IPS-NIHi7 (cell line): ENCODE data around the gene ARL6IP1.
A peak's percentile ranks its signal among the peaks of the same experiment; 100 is the strongest.
"Not testable (repeated sequence)": the region's sequence is repeated elsewhere in the genome, so short reads cannot be mapped to it uniquely, and the experiment has no call there.

Experiments
- DNase-seq: peaks from one replicate; pipeline ENCODE4 v3.0.0; 2012; ENCODE audit warnings: mixed read lengths; ENCODE audit errors: extremely low spot score

The ARL6IP1 gene

GRCh38 chr16:18799500-18799899 is 1.8 kb downstream of the ARL6IP1 start:
- no peak for DNase-seq

DNA sequence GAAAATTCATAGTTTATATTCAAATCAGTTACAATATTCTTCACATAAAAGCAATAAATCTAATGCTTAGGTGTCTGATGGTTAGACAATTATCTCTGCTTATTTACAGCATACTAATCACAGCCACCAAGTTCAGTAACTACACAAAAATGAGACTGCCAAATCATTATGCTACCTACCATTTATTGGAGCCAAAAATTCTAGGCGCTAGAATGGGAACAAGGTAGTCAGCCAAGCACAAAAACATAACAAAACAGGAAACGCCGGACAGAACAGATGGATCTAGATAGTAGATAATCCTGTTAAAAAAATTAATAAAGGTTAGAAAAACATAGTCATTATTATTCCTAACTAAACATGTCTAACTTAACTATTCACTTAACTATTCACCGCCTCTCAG is 3.6 kb downstream of the ARL6IP1 start:
- DNase-seq: no peak

- no peak for DNase-seq
These were observed 5.0 kb downstream of the ARL6IP1 start for GRCh38 chr16:18796377-18796776.

GRCh38 chr16:18792836-18793433 is 8.4 kb downstream of the ARL6IP1 start:
- no peak for DNase-seq

- peak; percentile 97 for DNase-seq
These were observed 11.3 kb downstream of the ARL6IP1 start, which contains the start of gene RPS15A for GRCh38 chr16:18789850-18790706. RPS15A (minus strand) TSS chr16:18790334; CDS start chr16:18789113, 1,221 bp downstream.

DNA sequence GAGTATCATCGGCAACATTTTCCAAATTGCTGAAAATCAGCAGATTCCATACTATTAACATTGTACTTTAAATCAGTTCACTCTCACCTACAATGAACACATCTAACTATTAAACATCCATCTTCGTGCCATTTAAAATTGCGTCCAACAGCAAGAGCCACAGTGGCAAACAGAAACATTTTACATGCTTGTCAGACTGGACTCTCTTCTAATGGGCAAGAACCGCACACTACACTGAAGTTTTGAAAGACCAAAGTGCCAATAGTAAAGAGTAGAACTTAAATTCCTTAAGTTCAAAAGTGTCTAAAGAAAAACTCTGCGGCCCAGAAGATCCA is 11.9 kb downstream of the ARL6IP1 start:
- DNase-seq: no peak

DNA sequence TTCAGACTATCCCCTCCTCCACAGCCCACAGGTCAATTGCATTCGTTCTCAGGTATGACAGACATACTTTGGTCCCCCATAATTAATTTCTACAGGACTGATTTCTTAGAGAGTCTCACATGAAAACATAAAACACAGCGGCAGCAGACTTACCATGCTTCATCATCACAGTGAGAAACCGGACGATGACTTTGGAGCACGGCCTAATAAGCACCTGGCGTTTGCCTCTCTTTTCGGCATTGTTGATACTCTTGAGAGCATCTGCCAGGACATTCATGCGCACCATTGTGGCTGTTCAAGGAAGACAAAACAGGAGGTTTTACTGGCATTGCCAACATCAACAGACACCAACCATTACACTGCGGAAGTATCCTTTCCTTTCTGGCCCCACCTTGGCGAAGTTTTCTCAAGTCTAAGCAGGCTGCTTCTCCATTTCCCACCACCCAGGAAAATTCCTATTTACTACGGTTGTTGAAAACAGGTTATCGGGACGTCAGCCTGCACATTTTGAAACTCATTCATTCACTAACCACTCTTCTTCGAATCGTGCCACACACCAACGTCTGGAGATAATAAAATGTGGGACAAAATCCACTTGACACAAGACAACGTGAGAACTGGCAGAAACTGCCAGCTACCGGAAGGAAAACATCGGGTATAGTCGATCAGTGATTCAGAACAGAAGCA is 12.4 kb downstream of the ARL6IP1 start:
- DNase-seq: no peak

DNA sequence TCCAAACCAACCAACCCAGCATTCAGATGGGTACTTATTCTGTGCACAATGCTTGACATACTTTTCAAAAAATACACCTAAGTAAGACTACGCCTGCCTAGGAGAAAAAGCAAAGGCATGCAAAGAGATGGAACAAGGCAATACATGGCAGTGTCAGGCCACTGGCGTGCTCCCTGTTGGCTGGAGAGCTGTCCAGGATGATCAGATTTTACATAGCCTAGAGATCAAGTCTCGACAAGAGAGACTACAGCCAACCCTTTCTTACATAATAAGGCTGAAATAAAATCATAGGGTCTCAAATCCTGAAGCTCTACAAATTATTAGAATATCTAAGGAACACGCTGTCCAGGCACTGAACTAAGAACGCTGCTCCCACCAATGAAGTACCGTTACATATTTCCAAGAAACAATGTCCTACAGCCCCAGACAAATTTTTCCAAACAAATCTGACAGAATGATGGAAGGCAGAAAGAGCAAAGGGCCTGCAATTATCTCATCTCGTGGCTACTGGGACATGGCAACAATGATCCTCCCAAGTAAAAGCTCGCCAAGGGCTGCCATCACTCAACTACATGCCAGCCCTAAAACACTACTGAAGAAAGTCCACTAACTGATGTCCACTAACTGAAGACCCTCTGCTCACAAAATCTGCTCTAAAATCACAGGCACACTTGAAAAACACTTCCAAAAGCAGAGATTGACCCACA is 16.3 kb downstream of the ARL6IP1 start:
- DNase-seq: no peak

GRCh38 chr16:18783430-18784341 is 17.7 kb downstream of the ARL6IP1 start:
- no peak for DNase-seq

- no peak for DNase-seq
These were observed 18.5 kb downstream of the ARL6IP1 start for GRCh38 chr16:18782697-18783429.

GRCh38 chr16:18781232-18781631 is 20.1 kb downstream of the ARL6IP1 start:
- not testable (repeated sequence) for DNase-seq

GRCh38 chr16:18780460-18781026 is 20.8 kb downstream of the ARL6IP1 start:
- not testable (repeated sequence) for DNase-seq

- not testable (repeated sequence) for DNase-seq
These were observed 23.7 kb downstream of the ARL6IP1 start for GRCh38 chr16:18777664-18778063.

DNA sequence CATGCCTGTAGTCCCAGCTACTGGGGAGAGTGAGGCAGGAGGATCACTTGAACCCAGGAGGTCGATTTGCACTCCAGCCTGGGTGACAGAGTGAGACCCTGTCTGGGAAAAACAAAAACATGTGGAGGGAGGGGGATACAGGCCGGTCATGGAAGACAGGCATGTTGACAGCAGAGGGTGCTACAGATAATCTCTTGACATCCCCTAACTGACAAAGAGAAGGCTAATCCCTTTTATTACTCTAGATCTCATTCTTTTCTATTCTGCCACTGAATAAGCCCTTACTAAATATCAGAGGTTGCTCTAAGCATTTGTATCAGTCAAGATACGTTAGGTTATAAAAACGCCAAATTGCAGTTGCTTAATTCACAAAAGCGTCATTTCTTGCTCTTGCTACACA is 25.0 kb downstream of the ARL6IP1 start:
- DNase-seq: not testable (repeated sequence)

- not testable (repeated sequence) for DNase-seq
These were observed 26.7 kb downstream of the ARL6IP1 start for GRCh38 chr16:18774651-18775050.

DNA sequence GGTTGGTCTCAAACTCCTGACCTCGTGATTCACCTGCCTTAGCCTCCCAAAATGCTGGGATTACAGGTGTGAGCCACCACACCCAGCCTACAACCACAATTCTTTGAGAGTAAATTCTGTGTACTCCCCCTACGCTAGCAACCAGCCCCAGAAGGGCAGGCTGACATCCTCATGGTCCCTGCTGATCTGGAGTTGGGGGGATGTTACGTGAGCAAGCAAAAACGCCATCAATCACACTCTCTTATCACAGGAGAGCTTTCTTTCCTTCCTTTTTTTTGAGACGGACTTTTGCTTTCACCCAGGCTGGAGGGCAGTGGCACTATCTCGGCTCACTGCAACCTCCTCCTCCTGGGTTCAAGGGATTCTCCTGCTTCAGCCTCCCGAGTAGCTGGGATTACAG is 29.2 kb downstream of the ARL6IP1 start:
- not testable (repeated sequence) for DNase-seq

DNA sequence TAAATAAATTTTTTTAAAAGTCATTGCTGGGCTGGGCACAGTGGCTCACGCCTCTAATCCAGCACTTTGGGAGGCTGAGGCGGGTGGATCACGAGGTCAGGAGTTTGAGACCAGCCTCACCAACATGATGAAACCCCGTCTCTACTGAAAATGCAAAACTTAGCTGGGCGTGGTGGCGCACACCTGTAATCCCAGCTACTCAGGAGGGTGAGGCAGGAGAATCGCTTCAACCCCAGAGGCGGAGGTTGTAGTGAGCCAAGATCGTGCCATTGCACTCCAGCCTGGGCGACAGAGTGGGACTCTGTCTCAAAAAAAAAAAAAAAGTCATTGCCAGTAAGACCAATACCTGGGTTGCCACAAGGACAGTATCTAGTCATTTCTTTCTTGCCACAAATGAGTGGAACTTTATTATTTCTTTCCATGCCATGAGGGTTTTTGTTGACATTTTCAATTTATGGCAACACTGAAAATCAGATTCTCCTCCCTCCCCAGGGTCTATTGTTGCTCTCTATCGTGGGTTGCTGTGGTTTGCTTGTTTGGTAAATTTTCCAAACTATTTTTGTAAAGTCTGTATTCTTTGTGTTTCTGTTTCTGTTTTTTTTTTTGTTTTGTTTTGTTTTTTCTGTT is 30.9 kb downstream of the ARL6IP1 start:
- DNase-seq: not testable (repeated sequence)

- DNase-seq: not testable (repeated sequence)
These were observed 34.1 kb downstream of the ARL6IP1 start for GRCh38 chr16:18767217-18767616.

GRCh38 chr16:18762713-18763112 is 38.6 kb downstream of the ARL6IP1 start:
- not testable (repeated sequence) for DNase-seq
